ENCODE data around the gene SMIM13.
"Not testable (repeated sequence)": the region's sequence is repeated elsewhere in the genome, so short reads cannot be mapped to it uniquely, and the experiment has no call there.

DNA sequence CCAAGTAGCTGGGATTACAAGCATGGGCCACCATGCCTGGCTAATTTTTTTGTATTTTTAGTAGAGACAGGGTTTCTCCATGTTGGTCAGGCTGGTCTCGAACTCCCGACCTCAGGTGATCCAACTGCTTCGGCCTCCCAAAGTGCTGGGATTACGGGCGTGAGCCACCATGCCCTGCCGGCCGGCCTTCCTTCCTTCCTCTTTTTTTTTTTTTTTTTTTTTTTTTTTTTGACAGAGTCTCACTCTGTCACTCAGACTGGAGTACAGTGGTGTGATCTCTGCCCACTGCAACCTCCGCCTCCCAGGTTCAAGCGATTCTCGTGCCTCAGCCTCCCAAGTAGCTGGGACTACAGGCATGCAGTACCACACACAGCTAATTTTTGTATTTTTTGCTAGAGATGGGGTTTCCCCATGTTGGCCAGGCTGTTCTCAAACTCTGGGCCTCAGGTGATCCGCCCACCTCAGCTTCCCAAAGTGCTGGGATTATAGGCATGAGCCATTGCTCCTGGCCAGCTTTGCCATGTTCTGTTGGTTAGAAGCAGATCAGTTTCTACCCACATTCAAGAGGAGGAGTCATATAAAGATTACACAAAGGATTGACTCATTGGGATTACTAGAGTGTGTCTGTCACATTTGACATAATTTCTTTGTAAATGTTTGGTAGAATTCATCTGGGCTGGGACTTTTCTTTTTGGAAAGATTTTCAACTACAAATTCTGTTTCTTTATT lies 22.3 kb downstream of the SMIM13 start:
- TF ChIP-seq, protein P1, sequence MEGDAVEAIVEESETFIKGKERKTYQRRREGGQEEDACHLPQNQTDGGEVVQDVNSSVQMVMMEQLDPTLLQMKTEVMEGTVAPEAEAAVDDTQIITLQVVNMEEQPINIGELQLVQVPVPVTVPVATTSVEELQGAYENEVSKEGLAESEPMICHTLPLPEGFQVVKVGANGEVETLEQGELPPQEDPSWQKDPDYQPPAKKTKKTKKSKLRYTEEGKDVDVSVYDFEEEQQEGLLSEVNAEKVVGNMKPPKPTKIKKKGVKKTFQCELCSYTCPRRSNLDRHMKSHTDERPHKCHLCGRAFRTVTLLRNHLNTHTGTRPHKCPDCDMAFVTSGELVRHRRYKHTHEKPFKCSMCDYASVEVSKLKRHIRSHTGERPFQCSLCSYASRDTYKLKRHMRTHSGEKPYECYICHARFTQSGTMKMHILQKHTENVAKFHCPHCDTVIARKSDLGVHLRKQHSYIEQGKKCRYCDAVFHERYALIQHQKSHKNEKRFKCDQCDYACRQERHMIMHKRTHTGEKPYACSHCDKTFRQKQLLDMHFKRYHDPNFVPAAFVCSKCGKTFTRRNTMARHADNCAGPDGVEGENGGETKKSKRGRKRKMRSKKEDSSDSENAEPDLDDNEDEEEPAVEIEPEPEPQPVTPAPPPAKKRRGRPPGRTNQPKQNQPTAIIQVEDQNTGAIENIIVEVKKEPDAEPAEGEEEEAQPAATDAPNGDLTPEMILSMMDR (IDR thresholded peaks at IDR 0.05) = not testable (repeated sequence)
- not testable (repeated sequence) for TF ChIP-seq POLR2A, EP300 (IDR thresholded peaks at IDR 0.05)
